ENCODE results near the gene SLC7A8.

SLC7A8 gene

GRCh38 chr14:23147676-23148075, 35.8 kb downstream of the SLC7A8 start:
- Histone ChIP-seq H3K36me3 (replicated peaks; ENCODE audit: low read depth, low read length) (no peaks in the 10 kb centered on the region), H2AFZ (ENCODE audit: low read depth, low read length) (no peak overlapping the region), H3K9me3 (ENCODE audit: insufficient read depth, low read length) (no peaks in the 10 kb centered on the region), H3K27me3 (ENCODE audit: low read depth, low read length) (peaks cover 33% of the 10 kb centered on the region), H4K20me1 (ENCODE audit: insufficient read depth, low read length) (no peaks in the 10 kb centered on the region), H3K9ac (ENCODE audit: low read length) (no peak overlapping the region), H3K4me1 (ENCODE audit: low read length) (no peaks in the 10 kb centered on the region), H3K4me3 (ENCODE audit: low read length) (no peak overlapping the region), H3K4me2 (ENCODE audit: low read length) (no peak overlapping the region), H3K79me2 (ENCODE audit: low read length) (no peaks in the 10 kb centered on the region), H3K27ac (ENCODE audit: low read length) (no peak overlapping the region)
- TF ChIP-seq CTCF (IDR thresholded peaks at IDR 0.05; ENCODE audit: low read depth, low read length) (no peak), EZH2phosphoT487 (IDR thresholded peaks at IDR 0.05; ENCODE audit: low read depth) (no peak)

GRCh38 chr14:23146980-23147379, 36.5 kb downstream of the SLC7A8 start:
- Histone ChIP-seq H3K4me3 (ENCODE audit: low read length) (no peak overlapping the region), H3K4me2 (ENCODE audit: low read length) (no peak overlapping the region), H3K4me1 (ENCODE audit: low read length) (no peaks in the 10 kb centered on the region), H3K79me2 (ENCODE audit: low read length) (no peaks in the 10 kb centered on the region), H3K36me3 (replicated peaks; ENCODE audit: low read depth, low read length) (no peaks in the 10 kb centered on the region), H3K27ac (ENCODE audit: low read length) (no peak overlapping the region), H3K9me3 (ENCODE audit: insufficient read depth, low read length) (no peaks in the 10 kb centered on the region), H4K20me1 (ENCODE audit: insufficient read depth, low read length) (no peaks in the 10 kb centered on the region), H3K27me3 (ENCODE audit: low read depth, low read length) (peaks cover 35% of the 10 kb centered on the region), H2AFZ (ENCODE audit: low read depth, low read length) (no peak overlapping the region), H3K9ac (ENCODE audit: low read length) (no peak overlapping the region)
- TF ChIP-seq EZH2phosphoT487 (IDR thresholded peaks at IDR 0.05; ENCODE audit: low read depth) (no peak), CTCF (IDR thresholded peaks at IDR 0.05; ENCODE audit: low read depth, low read length) (no peak)

GRCh38 chr14:23146351-23146910, 37.0 kb downstream of the SLC7A8 start:
- H4K20me1 ChIP-seq (ENCODE audit: insufficient read depth, low read length) = no peaks in the 10 kb centered on the region
- no peak overlapping the region for H3K4me2 ChIP-seq (ENCODE audit: low read length)
- H3K27ac ChIP-seq (ENCODE audit: low read length) = no peak overlapping the region
- no peaks in the 10 kb centered on the region for H3K4me1 ChIP-seq (ENCODE audit: low read length)
- H3K9me3 ChIP-seq (ENCODE audit: insufficient read depth, low read length) = no peaks in the 10 kb centered on the region
- TF ChIP-seq EZH2phosphoT487 (IDR thresholded peaks at IDR 0.05; ENCODE audit: low read depth) = no peak
- no peak for TF ChIP-seq CTCF (IDR thresholded peaks at IDR 0.05; ENCODE audit: low read depth, low read length)
- no peak overlapping the region for H2AFZ ChIP-seq (ENCODE audit: low read depth, low read length)
- no peaks in the 10 kb centered on the region for H3K36me3 ChIP-seq (replicated peaks; ENCODE audit: low read depth, low read length)
- peaks cover 35% of the 10 kb centered on the region for H3K27me3 ChIP-seq (ENCODE audit: low read depth, low read length)
- no peak overlapping the region for H3K9ac ChIP-seq (ENCODE audit: low read length)
- no peak overlapping the region for H3K4me3 ChIP-seq (ENCODE audit: low read length)
- no peaks in the 10 kb centered on the region for H3K79me2 ChIP-seq (ENCODE audit: low read length)

GRCh38 chr14:23145794-23146350, 37.6 kb downstream of the SLC7A8 start:
- H2AFZ ChIP-seq (ENCODE audit: low read depth, low read length) = no peak overlapping the region
- no peak for TF ChIP-seq CTCF (IDR thresholded peaks at IDR 0.05; ENCODE audit: low read depth, low read length)
- no peak for TF ChIP-seq EZH2phosphoT487 (IDR thresholded peaks at IDR 0.05; ENCODE audit: low read depth)
- no peak overlapping the region for H3K9ac ChIP-seq (ENCODE audit: low read length)
- H3K4me2 ChIP-seq (ENCODE audit: low read length) = no peak overlapping the region
- H3K79me2 ChIP-seq (ENCODE audit: low read length) = no peaks in the 10 kb centered on the region
- no peaks in the 10 kb centered on the region for H3K9me3 ChIP-seq (ENCODE audit: insufficient read depth, low read length)
- H3K27me3 ChIP-seq (ENCODE audit: low read depth, low read length) = peaks cover 29% of the 10 kb centered on the region
- H3K36me3 ChIP-seq (replicated peaks; ENCODE audit: low read depth, low read length) = no peaks in the 10 kb centered on the region
- H3K27ac ChIP-seq (ENCODE audit: low read length) = no peak overlapping the region
- no peak overlapping the region for H3K4me3 ChIP-seq (ENCODE audit: low read length)
- H3K4me1 ChIP-seq (ENCODE audit: low read length) = no peaks in the 10 kb centered on the region
- no peaks in the 10 kb centered on the region for H4K20me1 ChIP-seq (ENCODE audit: insufficient read depth, low read length)
